ENCODE measurements around the gene SAMD14. TPM values are rescaled to one million over a fixed set of nuclear protein-coding genes. Genes with fewer than 3 reads are reported as not detected.

The SAMD14 gene
- total RNA-seq, 1 donor from 2014 or later, result 8.8 TPM

DNA sequence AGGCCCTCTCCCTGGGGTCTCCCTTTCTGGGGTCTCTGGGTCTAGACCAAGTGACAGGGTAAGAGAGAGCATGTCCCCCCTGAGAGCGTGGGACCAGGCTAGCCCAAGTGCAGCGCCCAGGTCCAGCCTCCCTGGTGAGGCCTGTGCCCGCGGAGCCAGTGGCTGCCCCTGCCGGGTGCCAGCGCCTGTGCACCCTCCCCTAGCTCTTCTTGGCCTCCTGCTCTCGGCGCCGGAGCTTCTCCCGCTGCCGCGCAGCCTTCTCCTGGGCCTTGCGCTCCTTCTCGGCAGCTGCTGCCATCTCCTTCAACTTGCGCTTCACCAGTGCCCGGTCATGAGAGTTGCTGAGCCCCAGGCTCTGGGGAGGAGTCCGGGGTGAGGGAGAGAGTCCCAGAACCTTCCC lies 17.3 kb downstream of the SAMD14 start:
- DNase-seq (ENCODE audit: low spot score), result no peak

DNA sequence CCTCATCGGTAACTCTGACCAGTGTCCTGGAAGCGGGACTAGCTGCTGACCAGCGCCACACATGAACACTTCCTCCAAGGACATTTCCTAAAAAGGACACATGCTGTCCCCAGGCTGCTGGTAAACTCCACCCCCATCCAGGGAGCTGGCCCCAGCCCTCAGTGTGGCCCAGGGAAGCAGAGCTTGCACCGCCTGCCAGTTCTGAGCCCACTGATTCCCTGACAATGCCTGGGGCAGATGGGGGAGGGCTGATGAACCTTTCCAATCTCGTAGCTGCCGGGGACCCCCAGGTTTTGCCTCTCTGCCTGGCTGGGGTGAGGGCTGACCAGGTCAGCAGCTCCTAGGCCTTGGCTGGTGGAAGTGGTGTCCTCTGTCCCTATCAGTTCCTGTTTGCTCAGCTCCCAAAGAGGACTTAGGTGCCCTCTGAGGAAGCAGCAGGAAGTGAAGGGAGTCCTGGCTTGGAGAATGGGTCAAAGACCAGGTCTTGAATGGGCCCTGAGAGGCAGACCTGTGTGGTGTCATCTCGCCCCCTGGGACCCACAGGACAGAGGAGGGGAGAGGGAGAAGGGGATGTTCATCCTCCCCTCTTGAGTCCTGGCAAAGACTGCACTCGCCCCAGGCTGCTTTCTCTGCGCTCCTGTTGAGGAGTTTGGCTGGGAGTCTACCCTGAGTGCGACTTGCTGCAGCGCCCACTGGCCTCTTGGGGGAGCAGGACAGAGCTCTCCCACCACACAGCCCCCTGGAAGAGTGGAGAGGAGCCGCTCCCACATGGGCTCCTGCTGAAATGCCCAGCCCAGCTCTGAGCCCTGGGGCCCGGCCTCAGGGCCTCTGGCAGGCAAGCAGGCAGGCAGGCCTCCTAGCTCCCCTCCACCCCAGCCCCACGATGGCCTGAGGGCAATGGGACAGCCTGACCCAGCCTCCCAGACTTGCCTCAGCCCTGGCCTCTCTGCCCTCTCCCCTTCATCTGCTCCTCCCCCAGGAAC lies 18.0 kb downstream of the SAMD14 start:
- DNase-seq (ENCODE audit: low spot score), result no peak

DNA sequence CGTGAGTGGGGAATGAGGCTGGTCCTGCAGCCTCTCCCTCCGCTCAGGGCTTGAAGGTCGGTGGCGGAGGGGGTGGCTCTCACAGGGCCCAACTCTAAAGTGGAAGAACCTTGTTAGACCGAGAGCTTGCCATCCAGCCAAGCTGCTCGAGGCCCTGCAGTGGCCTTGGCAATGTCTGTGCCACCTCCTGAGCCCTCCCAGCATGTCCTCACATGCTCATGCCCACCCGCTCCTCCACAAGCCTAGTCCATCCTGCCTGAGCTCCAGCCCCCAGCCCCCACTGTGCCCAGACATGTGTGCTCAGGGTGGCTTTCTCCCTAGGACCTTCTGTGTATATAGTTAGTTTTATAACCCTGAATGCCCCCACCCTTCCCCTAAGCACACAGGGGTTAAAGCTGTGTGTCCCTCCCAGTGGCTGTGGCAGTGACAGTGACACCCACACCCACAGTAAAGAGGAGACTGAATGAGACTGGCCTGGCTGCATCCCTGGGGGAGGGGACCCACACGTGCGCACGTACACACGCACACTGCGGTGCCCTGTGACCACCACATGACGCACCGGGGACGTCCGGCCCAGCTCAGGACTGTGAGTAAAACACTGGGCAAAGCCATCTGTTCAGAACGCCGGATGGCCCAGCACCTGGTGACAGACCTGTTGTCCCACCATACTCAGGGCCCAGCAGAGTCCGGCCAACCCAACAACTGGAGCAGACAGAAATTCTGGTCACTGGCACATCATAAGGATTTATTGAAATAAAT lies 19.2 kb downstream of the SAMD14 start:
- no peak for DNase-seq (ENCODE audit: low spot score)

- no peak for DNase-seq (ENCODE audit: low spot score)
These were observed 20.2 kb downstream of the SAMD14 start for GRCh38 chr17:50109785-50110184.

- DNase-seq (ENCODE audit: low spot score), result no peak
These were observed 20.8 kb downstream of the SAMD14 start for GRCh38 chr17:50109207-50109606.

GRCh38 chr17:50108556-50108955 lies 21.4 kb downstream of the SAMD14 start:
- DNase-seq (ENCODE audit: low spot score), result no peak

DNA sequence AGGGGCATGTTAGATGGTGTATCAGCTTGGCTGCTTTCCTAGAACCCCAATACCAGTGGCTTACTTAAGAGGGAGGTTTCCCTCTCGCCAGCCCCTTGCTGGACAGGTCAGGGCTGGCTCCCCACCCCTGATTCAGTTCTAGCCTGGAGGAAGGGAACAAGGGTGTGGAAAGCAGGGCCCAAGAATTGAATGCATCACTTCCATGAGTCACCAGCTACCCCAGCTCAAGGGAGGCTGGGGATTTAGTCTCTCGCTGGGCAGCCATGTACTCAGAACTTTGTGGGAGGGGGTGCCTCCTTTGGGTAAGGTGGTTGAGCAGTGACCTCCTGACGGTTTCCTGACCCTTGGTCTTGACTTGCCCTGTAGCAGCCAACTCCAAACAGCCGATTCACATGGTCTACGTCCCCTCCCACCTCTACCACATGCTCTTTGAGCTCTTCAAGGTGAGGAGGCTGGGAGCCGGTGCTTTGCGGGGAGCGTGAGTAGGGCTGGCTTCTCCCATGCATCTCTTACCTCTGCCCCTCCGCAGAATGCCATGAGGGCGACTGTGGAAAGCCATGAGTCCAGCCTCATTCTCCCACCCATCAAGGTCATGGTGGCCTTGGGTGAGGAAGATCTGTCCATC lies 22.1 kb downstream of the SAMD14 start:
- no peak for DNase-seq (ENCODE audit: low spot score)

GRCh38 chr17:50106393-50107131 lies 23.4 kb downstream of the SAMD14 start:
- DNase-seq (ENCODE audit: low spot score), result no peak

DNA sequence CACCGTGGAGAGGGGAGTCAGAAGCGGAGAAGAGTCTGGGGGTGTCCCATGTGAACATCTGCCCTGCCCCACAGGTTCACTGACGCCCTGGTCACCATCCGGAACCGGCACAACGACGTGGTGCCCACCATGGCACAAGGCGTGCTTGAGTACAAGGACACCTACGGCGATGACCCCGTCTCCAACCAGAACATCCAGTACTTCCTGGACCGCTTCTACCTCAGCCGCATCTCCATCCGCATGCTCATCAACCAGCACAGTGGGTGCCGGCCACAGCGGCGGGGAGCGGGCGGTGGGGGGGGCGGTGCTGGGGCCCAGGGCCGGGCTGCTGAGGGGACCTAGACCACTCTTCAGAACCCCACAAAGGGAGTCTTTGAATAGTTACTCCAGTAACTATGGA lies 24.1 kb downstream of the SAMD14 start:
- no peak for DNase-seq (ENCODE audit: low spot score)

DNA sequence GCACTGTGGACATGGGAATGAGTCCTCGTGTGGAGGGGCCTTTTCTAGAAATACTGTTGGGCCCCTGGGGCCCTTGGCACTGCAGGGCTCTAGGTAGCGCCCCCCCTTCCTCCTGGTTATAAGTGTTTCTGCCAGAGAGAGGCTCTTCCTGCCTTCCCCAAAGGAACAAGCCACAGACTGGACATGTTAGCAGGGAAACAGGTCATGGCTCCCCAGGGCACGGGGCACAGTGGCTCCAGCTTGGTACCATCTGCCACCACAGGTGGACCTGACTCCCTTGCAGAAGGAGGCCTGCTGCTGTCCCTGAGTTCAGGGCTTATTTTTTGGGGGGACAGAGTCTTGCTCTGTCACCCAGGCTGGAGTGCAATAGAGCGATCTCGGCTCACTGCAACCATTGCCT lies 26.0 kb downstream of the SAMD14 start:
- DNase-seq (ENCODE audit: low spot score), result no peak

DNA sequence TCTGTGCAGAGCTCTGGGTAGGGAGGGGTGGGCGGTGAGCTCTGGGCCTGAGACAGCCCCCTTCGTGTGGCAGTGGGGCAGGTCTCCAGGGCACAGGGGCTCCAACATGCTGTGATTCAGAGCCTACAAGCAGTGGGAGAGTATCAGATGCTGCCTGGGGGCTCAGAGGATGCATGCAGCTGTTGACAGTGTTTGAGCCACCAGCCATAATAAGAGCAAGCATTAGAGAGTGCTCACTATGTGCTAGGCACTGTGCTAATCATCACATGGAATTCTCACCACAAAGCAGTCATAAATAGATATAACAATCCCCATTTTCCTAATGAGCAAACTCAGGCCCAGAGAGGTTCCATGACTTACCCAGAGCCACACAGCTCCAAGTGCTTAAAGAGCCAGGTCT lies 26.7 kb downstream of the SAMD14 start:
- DNase-seq (ENCODE audit: low spot score), result no peak

DNA sequence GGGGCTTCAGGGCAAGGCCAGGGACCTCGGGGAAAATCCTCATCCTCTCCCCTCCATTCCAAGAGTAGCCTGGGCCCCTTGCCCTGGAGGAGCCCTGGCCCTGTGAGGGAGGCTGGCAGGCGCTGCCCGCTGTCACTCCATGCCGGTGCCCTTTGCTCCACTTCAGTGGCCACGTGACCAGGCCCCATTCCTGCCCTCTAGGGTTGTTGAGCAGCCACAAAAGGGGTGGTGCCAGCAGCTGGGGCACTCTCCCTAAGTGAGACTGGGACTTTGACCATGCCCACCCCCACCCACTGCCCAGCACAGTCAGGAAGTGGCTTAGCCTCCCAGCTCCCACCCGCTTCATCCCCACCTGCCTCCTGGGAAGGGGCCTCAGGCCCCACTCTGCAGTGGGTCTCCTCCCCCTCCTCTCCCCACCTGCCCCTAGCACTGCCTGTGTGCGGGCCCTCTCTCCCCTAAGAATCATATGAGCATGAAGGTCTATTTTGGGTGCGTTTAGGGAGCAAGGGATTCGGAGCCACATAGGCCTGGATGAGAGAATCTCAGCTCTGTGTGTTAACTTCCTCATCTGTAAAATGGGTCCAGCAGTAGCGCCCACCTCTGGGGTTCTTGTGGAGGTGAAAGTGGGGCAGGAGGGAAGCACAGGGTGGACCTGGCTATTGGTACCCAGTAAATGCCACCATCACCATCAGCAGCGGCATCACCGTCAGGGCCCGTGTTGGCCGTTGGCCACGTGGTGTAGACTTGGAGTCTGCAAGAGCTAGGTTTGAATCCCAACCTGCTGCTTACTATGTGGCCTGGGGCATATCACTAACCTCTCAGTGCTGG lies 27.6 kb downstream of the SAMD14 start:
- DNase-seq (ENCODE audit: low spot score), result peak; percentile 91

GRCh38 chr17:50101346-50102163 lies 28.4 kb downstream of the SAMD14 start:
- DNase-seq (ENCODE audit: low spot score), result peak; percentile 71

DNA sequence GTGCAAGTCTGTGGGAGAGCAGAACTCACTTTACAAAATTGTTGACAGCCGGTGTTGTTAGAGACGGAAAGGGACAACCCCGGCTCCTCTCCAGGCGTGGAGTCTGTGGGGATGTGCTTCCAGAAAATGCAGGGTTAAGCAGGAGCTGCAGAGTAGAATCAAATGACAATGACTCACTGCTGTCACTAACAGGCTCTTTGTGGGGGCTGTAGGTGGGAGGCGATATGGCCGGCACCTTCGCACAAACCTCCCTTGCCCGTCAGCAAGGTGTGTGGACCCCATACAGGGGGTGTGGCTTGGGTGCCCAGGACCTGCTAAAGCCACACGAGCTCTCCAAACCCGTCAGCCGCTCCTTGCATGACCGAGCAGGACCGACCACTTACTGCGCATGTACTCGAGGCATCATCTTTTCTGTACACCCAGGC lies 29.0 kb downstream of the SAMD14 start:
- no peak for DNase-seq (ENCODE audit: low spot score)

- no peak for DNase-seq (ENCODE audit: low spot score)
These were observed 29.5 kb downstream of the SAMD14 start for GRCh38 chr17:50100480-50100883.

GRCh38 chr17:50099003-50099402 lies 31.0 kb downstream of the SAMD14 start:
- DNase-seq (ENCODE audit: low spot score), result no peak

DNA sequence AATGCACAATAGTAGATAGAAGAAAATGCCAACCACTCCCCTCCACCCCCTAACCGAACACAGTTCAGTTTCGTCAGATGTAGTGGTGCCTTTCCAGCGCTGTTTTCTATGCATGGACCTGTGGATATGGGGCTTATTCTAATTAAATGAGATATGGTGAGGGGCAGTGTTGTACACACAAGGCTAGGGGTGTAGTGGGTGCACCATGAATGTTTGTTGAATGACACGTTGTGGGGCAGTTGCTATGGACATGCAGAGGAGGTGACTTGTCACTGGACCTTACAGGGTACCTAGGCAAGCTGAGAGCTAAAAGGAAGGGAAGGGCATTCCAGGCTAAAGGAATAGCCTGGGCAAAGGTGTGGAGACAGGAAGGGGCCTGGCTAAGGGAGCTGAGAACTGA lies 31.4 kb downstream of the SAMD14 start:
- no peak for DNase-seq (ENCODE audit: low spot score)

GRCh38 chr17:50097926-50098325 lies 32.0 kb downstream of the SAMD14 start:
- DNase-seq (ENCODE audit: low spot score), result no peak

GRCh38 chr17:50097455-50097854 lies 32.5 kb downstream of the SAMD14 start:
- DNase-seq (ENCODE audit: low spot score), result no peak

DNA sequence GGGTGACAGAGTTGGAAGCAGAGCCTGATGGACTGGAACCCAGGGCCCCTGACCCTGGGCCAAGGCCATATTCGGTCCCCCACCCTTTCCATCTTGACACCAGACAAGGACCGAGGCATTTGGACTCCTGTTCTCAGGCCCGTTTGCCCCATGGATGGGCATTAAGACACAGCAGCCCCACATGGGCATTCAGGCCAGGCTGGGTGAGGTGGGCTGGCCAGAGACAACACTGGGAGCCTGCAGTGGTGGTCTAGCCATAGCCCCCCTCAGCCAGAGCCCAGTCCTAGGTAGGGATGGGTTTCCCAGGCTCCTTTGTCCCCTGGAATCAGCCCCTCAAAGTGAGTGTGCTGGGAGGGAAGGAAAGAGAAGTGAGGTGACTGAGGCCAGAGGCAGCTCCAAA lies 33.2 kb downstream of the SAMD14 start:
- DNase-seq (ENCODE audit: low spot score), result no peak

Measured in mucosa of gallbladder (tissue), 1 donor.